Spleen (tissue), 11 donors: ENCODE measurements around the gene EED. TPM values are rescaled to one million over a fixed set of nuclear protein-coding genes. Genes with fewer than 3 reads are reported as not detected.

ENCODE experiments used
- DNase-seq: peaks from one replicate; pipeline ENCODE4 v3.0.0-alpha.2; 2020
- H3K27ac ChIP-seq, 8 donors: fragments of 200-600 bp; sonication (generic) in 7 of 8; 1 replicate in 4 of 8; 2 replicates in 4 of 8; pipeline versions ENCODE4 v1.5.0 to v1.8.0; 2016 to 2021; ENCODE audit warnings: inconsistent platforms in 4 of 8, mild to moderate bottlenecking in 4 of 8, moderate library complexity in 1 of 8
- H3K27me3 ChIP-seq, 7 donors: fragments of 200-600 bp; sonication (generic) in 6 of 7; replicated peaks in 1 of 7; 1 replicate in 4 of 7; 2 replicates in 3 of 7; pipeline versions ENCODE4 v1.5.0 to v1.8.0; 2016 to 2021; ENCODE audit warnings: inconsistent platforms in 3 of 7, mild to moderate bottlenecking in 1 of 7
- H3K36me3 ChIP-seq, 6 donors: fragments of 200-600 bp; sonication (generic) in 5 of 6; 1 replicate in 4 of 6; 2 replicates in 2 of 6; pipeline versions ENCODE4 v1.5.0 to v1.8.0; 2016 to 2021; ENCODE audit warnings: inconsistent platforms in 2 of 6
- H3K4me1 ChIP-seq, 6 donors: fragments of 200-600 bp; sonication (generic) in 5 of 6; 1 replicate in 3 of 6; 2 replicates in 3 of 6; pipeline versions ENCODE4 v1.5.0 to v1.8.0; 2016 to 2021; ENCODE audit warnings: inconsistent platforms in 3 of 6
- H3K4me3 ChIP-seq, 8 donors: fragments of 200-600 bp; sonication (generic) in 7 of 8; 1 replicate in 4 of 8; 2 replicates in 4 of 8; pipeline versions ENCODE4 v1.5.0 to v1.8.0; 2016 to 2021; ENCODE audit warnings: inconsistent platforms in 4 of 8, mild to moderate bottlenecking in 4 of 8, moderate library complexity in 2 of 8
- H3K9me3 ChIP-seq, 8 donors: fragments of 200-600 bp; sonication (generic) in 7 of 8; 1 replicate in 4 of 8; 2 replicates in 4 of 8; pipeline versions ENCODE4 v1.5.0 to v1.8.0; 2016 to 2021; ENCODE audit warnings: inconsistent platforms in 4 of 8
- POLR2A ChIP-seq, 3 donors: fragments of 450-650 bp; IDR thresholded peaks; one replicate each; pipeline ENCODE4 v1.5.1; 2017; ENCODE audit warnings: antibody characterized with exemption in 3 of 3, mild to moderate bottlenecking in 1 of 3
- POLR2AphosphoS5 ChIP-seq, 3 donors: sonication (generic); formaldehyde crosslinking; IDR thresholded peaks; one replicate each; pipeline ENCODE4 v1.5.1; 2017; ENCODE audit warnings: antibody characterized with exemption in 3 of 3
- WGBS, 5 donors: extraction: QIAGEN DNeasy Blood & Tissue Kit in 3 of 5; methylation state at CpG; one replicate each; pipeline versions ENCODE4 v1.1.5 to v1.1.7; 2013 to 2018; 5-methylcytosine and 5-hydroxymethylcytosine counted together
- intact Hi-C: fragments of 100-400 bp; cut with DNase I; formaldehyde crosslinking; loops from one replicate; pipeline ENCODE4 v1.15.0; 2023; ENCODE audit warnings: low total_unique reads
- polyA plus RNA-seq, 3 donors: library from polyadenylated mRNA; stranded (reverse); fragments of 200-250 nt; gene quantifications; one replicate each; pipeline ENCODE4 v1.2.1, GENCODE V29; 2013
- total RNA-seq, 7 donors: library from RNA; depleted of rRNA in 3 of 7; stranded (reverse); fragments of >200 nt in 3 of 7; fragmentation: NEBNext Ultra II Directional in 4 of 7; extraction: Animal tissue kit (Norgen Biotek cat#: 25700) in 4 of 7; gene quantifications; one replicate each; pipeline versions ENCODE4 v1.1.0 to v1.2.1, GENCODE V29; 2016 to 2021
- TF ChIP-seq, protein P1 (sequence below), 11 experiments: fragments of 200-600 bp in 7 of 11; fragments of 450-650 bp in 4 of 11; sonication (generic) in 4 of 11; IDR thresholded peaks in 8 of 11; conservative IDR thresholded peaks in 3 of 11; 1 replicate in 7 of 11; 2 replicates in 4 of 11; pipeline versions ENCODE4 v1.4.0 to v1.8.0; 2016 to 2021; ENCODE audit warnings: antibody characterized with exemption in 11 of 11, inconsistent platforms in 4 of 11, mild to moderate bottlenecking in 1 of 11
- donor health status: healthy with polysubstance abuse.
- donor health status: DM: no; HTN: no; CAD: no; lungs with moderate emphysema.
- donor health status: DM: no; HTN: no; CAD: no.
- donor health status: Bipolar disorder and iron deficiency.
- donor health status: healthy.
- donor health status: DM: no; HTN: no; CAD: no.
- donor health status: DM: yes; HTN: yes; CAD: no.

Gene EED
- total and polyA plus RNA-seq, 10 donors = 24.3 to 48.1 (median 31.1) TPM

DNA sequence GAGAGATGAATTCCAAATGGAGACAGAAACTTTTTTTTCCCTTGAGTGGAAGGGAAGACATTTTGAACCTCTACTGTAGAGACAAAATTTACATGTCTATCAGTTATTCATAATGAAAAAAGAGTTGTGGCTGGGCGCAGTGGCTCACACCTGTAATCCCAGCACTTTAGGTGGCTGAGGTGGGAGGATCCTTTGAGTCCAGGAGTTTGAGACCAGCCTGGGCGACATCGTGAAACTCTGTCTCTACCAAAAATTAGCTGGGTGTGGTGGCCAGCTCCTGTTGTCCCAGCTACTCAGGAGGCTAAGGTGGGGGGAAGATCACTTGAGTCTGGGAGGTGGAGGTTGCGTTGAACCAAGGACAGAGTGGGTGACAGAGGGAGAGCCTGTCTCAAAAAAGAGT is 4.1 kb downstream of the EED start:
- 67 to 89% (median 80%) methylated on average over 4 of the region's 4 CpGs for WGBS, 5 donors
- peak overlapping the region in 1 of 8 donors; percentile 3 for H3K4me3 ChIP-seq
- DNase-seq = no peak
- no peaks in the 10 kb centered on the region for H3K9me3 ChIP-seq
- H3K27ac ChIP-seq = no peak overlapping the region
- H3K27me3 ChIP-seq = no peaks in the 10 kb centered on the region
- TF ChIP-seq, protein P1, sequence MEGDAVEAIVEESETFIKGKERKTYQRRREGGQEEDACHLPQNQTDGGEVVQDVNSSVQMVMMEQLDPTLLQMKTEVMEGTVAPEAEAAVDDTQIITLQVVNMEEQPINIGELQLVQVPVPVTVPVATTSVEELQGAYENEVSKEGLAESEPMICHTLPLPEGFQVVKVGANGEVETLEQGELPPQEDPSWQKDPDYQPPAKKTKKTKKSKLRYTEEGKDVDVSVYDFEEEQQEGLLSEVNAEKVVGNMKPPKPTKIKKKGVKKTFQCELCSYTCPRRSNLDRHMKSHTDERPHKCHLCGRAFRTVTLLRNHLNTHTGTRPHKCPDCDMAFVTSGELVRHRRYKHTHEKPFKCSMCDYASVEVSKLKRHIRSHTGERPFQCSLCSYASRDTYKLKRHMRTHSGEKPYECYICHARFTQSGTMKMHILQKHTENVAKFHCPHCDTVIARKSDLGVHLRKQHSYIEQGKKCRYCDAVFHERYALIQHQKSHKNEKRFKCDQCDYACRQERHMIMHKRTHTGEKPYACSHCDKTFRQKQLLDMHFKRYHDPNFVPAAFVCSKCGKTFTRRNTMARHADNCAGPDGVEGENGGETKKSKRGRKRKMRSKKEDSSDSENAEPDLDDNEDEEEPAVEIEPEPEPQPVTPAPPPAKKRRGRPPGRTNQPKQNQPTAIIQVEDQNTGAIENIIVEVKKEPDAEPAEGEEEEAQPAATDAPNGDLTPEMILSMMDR (IDR thresholded peaks at IDR 0.05 in 8 of 11, conservative IDR thresholded peaks at IDR 0.05 in 3 of 11) = no peak
- TF ChIP-seq POLR2A (IDR thresholded peaks at IDR 0.05) (no peak), POLR2AphosphoS5 (IDR thresholded peaks at IDR 0.05) (no peak)
- H3K36me3 ChIP-seq = peaks cover 0 to 21% (median 2%) of the 10 kb centered on the region in 6 donors
- H3K4me1 ChIP-seq = peaks cover 38 to 80% (median 62%) of the 10 kb centered on the region in 6 donors
- intact Hi-C loops = loop anchor here (10.0 kb wide), 1 partner anchor 46 kb away; no protein-coding TSS in a partner anchor

DNA sequence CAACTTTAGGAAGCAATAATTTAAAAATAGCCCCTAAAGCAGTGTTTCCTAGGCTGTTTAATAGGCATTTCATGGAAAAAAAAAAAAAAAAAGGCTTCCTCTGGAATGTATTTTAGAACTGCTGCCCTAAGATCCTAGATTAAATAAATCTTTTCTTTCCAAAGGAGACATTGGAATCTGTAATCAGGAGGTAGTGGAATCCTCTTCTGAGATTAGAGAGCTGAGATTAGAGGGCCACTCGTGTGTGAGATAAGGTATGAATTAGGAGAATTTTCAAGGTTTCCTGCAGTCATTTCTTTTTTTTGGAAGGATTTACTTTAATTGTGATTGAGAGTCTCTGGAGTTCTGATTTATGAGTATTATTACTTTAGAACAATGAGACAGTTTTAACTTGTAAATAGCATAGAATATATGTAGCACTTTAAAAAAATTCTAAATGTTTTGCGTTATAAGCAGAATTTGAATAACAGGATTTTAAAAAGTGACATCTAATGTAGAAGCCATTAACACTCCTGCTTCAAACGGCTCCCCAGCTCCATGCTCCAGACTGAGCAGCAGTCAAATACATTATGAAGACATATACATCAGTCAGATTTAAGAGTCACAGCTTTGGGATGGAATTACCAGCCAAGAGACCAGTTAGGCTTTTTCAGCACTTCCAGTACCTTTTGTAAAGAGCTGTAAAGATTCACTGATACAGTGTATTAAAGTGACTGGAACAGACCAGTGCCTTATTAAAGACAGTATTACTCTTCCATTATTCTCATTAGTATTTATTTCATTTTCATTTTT is 5.0 kb downstream of the EED start:
- intact Hi-C loops = loop anchor here (10.0 kb wide), 1 partner anchor 45 kb away; no protein-coding TSS in a partner anchor
- no peak for DNase-seq

DNA sequence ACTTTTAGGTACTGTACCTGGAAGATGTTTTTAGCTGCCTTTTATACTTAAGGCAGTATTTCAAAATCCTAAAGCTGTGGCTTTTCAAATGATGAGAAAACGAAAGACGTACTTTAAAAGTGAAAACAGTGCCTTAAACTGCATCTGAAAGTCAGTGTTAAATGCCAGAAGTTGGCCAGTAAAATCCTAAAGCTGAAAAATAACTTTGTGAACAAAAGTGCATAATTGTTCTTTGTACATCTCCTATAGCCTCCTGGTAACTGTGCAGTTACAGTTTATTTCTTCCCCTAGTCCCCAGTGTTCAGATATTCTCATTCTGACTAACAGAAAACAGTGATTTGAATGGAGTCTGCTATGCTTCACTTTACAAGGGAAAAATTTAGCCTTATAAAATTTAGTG is 6.8 kb downstream of the EED start:
- WGBS, 5 donors = 57 to 76% (median 69%) methylated on average over 2 of the region's 2 CpGs
- Histone ChIP-seq H3K4me1 (peaks cover 36 to 66% (median 49%) of the 10 kb centered on the region in 6 donors), H3K27ac (peak overlapping the region in 2 of 8 donors; percentile 1 to 10), H3K4me3 (peak overlapping the region in 1 of 8 donors; percentile 5), H3K27me3 (no peaks in the 10 kb centered on the region), H3K36me3 (peaks cover 0 to 47% (median 7%) of the 10 kb centered on the region in 6 donors), H3K9me3 (no peaks in the 10 kb centered on the region)
- DNase-seq = no peak
- TF ChIP-seq POLR2AphosphoS5 (IDR thresholded peaks at IDR 0.05) = no peak
- TF ChIP-seq POLR2A (IDR thresholded peaks at IDR 0.05) = no peak
- TF ChIP-seq, protein P1 (IDR thresholded peaks at IDR 0.05 in 8 of 11, conservative IDR thresholded peaks at IDR 0.05 in 3 of 11) = no peak
- intact Hi-C loops = no loop called here

More for the DNA sequence above, 5.0 kb downstream of the EED start:
- Histone ChIP-seq H3K9me3 (no peaks in the 10 kb centered on the region), H3K4me3 (no peak overlapping the region), H3K27ac (no peak overlapping the region), H3K4me1 (peaks cover 38 to 73% (median 55%) of the 10 kb centered on the region in 6 donors), H3K27me3 (no peaks in the 10 kb centered on the region), H3K36me3 (peaks cover 0 to 30% (median 4%) of the 10 kb centered on the region in 6 donors)
- TF ChIP-seq POLR2A (IDR thresholded peaks at IDR 0.05) = no peak
- no peak for TF ChIP-seq POLR2AphosphoS5 (IDR thresholded peaks at IDR 0.05)
- TF ChIP-seq, protein P1 (IDR thresholded peaks at IDR 0.05 in 8 of 11, conservative IDR thresholded peaks at IDR 0.05 in 3 of 11) = no peak
- WGBS, 5 donors = 36 to 66% (median 57%) methylated on average over 3 of the region's 3 CpGs

DNA sequence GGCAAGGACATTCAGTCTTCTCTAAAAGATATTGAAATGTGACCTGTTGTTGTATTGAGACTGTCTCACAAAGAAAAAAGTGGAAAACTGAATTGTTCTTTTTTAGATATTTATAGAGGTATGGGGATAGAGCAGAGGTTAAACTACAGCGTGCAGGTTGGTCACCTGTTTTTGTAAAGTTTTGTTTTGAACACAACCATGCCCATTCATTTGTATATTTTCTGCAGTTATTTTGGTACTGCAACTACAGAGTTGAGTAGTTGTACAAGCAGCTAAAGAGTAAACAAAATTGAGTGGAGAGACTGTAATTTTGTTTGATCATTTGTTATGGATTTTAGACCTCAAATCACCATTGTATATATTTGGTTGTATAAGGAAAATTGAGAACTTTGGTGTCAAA is 11.3 kb downstream of the EED start:
- Histone ChIP-seq H3K4me3 (no peak overlapping the region), H3K36me3 (peaks cover 0 to 92% (median 32%) of the 10 kb centered on the region in 6 donors)

More for the DNA sequence above, 11.3 kb downstream of the EED start:
- no peak for DNase-seq
- TF ChIP-seq POLR2AphosphoS5 (IDR thresholded peaks at IDR 0.05) (no peak), POLR2A (IDR thresholded peaks at IDR 0.05) (no peak)
- TF ChIP-seq, protein P1 (IDR thresholded peaks at IDR 0.05 in 8 of 11, conservative IDR thresholded peaks at IDR 0.05 in 3 of 11) = no peak
- no peaks in the 10 kb centered on the region for H3K9me3 ChIP-seq
- intact Hi-C loops = no loop called here
- no peaks in the 10 kb centered on the region for H3K27me3 ChIP-seq
- peaks cover 0 to 21% (median 5%) of the 10 kb centered on the region in 6 donors for H3K4me1 ChIP-seq
- no peak overlapping the region for H3K27ac ChIP-seq
- 71 to 88% (median 76%) methylated on average over 1 of the region's 1 CpG for WGBS, 5 donors
